Activated naive CD4-positive, alpha-beta T cell (primary cell): ENCODE data around the gene ISOC2.
A peak's percentile ranks its signal among the peaks of the same experiment; 100 is the strongest.

Source experiments
- DNase-seq, 4 experiments: peaks; one replicate each; lab custom pipeline; 2025; lab: John Stamatoyannopoulos, UW

ISOC2 gene

DNA sequence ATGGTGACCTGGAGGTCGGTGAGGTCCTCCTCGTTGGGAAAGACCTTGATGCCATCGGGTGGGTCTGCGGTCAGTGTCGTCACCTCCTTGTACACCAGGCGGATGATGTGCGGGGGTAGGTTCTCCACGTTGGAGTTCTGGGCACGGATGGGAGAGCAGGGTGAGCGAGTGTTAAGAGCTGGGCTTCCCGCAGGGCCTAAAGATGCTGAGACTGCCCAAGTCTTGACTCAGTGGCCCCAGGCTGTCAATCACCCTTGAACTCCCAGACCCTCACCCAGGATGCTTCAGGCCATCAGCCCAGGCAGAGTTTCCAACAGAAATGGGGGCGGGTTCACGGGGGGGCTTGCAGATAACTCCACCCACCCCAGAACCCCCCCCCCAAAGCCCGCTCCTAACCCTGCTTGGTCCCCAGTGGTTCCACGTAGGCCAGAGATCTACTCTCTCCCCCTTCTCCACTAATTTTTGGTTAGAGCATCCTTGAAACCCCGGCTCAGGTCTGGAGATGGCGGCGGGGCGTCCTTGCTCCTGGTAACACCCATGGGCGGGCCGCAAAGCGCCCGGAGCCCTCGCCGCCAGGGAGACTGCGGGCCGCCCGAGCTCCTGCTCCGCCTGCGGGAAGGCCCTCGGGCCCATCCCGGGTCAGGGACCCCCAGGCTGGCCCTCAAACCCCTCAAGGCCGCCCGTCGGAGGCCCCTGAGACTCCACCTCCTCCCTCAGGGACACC, 54.5 kb downstream of the ISOC2 start:
- peak in 1 of 4 experiments; percentile 50 for DNase-seq

DNA sequence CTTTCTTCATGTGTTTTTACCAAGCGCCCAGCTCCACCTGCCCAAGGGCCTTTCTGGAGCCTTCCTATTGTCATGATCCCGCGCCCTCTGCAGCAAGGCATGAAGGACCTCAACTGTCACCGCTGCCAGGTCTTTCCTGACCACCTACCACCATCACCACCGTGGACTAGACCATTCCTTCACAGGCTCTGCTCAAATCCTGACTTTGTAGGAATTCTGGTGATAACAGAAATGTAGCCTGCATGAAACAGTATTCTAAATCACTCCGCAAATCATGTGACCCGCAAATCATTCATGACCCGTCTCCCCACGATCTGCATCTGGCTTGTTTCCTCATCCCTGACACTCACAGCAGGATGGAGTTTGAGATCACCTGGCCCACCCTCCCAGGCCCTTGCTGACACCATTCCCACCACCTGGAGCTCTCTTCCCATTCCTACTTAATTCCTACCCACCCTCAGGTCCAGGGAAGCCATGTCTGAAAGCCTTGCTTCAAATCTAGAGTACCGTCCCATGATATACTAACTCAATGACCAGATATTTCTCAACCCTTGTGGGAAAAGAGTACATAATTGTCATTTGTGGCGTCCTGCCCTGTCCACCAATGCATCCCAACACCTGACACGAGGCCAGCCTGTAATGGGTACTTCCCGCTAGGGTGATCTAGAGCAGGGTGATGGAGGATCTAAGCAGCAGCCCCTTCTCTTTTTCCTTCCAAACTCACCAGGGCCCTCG, 55.2 kb downstream of the ISOC2 start:
- DNase-seq, result no peak

DNA sequence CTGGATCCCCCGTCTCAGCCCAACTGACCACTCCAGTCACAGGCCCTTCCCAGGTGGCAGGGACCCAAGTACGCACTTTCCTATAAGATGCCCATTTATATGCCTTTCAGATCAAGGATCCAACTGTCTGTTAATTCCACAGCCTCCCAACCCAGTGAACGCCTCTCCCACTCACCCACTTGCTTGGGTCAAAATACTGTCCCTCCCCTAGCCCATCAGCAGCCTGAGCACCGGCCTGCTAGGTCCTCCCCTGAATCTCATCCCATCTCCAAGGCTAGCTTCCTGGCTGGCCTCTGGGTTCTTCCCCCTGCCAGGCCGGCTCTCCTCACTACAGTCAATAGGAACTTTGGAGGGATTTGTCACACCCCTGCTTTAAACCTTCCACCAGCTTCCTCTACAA, 55.8 kb downstream of the ISOC2 start:
- DNase-seq, result no peak
